22Rv1 (cell line): ENCODE results near the gene TNNC2.

Source experiments
- CTCF ChIP-seq: fragments of 450-650 bp; IDR thresholded peaks from 2 replicates; pipeline ENCODE4 v1.5.1; 2017; ENCODE audit warnings: mild to moderate bottlenecking
- ZFX ChIP-seq: fragments of 450-650 bp; IDR thresholded peaks from 2 replicates; pipeline ENCODE4 v1.6.1; 2017; ENCODE audit warnings: antibody characterized with exemption, borderline replicate concordance

- TF ChIP-seq CTCF = no peak
- TF ChIP-seq ZFX = no peak
These were observed 23.1 kb upstream of the TNNC2 start for GRCh38 chr20:45850238-45850637.
